Mesothelial cell of epicardium (in vitro differentiated cells): ENCODE measurements around the gene PIK3C2B. TPM values are rescaled to one million over a fixed set of nuclear protein-coding genes. Genes with fewer than 3 reads are reported as not detected.

Experiments used
- DNase-seq, 2 experiments: peaks; one replicate each; pipeline ENCODE4 v3.0.0; 2021; ENCODE audit warnings: low spot score in 2 of 2; ENCODE audit not compliant: unreplicated experiment in 2 of 2
- H3K27ac Mint-ChIP-seq: 2 replicates; pipeline ENCODE4 v1.8.0; 2021; ENCODE audit warnings: mixed read lengths
- H3K27me3 Mint-ChIP-seq: 2 replicates; pipeline ENCODE4 v1.8.0; 2021; ENCODE audit warnings: low read depth, mixed read lengths
- H3K36me3 Mint-ChIP-seq: 2 replicates; pipeline ENCODE4 v1.8.0; 2021; ENCODE audit warnings: mixed read lengths
- H3K4me1 Mint-ChIP-seq: 2 replicates; pipeline ENCODE4 v1.8.0; 2021; ENCODE audit warnings: mixed read lengths
- H3K4me3 Mint-ChIP-seq: 2 replicates; pipeline ENCODE4 v1.8.0; 2021; ENCODE audit warnings: mild to moderate bottlenecking, moderate library complexity, mixed read lengths
- H3K9me3 Mint-ChIP-seq: 2 replicates; pipeline ENCODE4 v1.8.0; 2021; ENCODE audit warnings: mixed read lengths
- total RNA-seq: library from RNA; stranded (reverse); gene quantifications from 3 replicates; pipeline ENCODE4 v1.2.1, GENCODE V29; 2021
- TF ChIP-seq, protein P1 (sequence below): fragments of 200-600 bp; sonication (generic); IDR thresholded peaks from one replicate; pipeline ENCODE4 v1.5.0; 2021; ENCODE audit warnings: antibody characterized with exemption; ENCODE audit not compliant: unreplicated experiment

The PIK3C2B gene
- total RNA-seq, 1 donor from 2014 or later, result 39.6 TPM

DNA sequence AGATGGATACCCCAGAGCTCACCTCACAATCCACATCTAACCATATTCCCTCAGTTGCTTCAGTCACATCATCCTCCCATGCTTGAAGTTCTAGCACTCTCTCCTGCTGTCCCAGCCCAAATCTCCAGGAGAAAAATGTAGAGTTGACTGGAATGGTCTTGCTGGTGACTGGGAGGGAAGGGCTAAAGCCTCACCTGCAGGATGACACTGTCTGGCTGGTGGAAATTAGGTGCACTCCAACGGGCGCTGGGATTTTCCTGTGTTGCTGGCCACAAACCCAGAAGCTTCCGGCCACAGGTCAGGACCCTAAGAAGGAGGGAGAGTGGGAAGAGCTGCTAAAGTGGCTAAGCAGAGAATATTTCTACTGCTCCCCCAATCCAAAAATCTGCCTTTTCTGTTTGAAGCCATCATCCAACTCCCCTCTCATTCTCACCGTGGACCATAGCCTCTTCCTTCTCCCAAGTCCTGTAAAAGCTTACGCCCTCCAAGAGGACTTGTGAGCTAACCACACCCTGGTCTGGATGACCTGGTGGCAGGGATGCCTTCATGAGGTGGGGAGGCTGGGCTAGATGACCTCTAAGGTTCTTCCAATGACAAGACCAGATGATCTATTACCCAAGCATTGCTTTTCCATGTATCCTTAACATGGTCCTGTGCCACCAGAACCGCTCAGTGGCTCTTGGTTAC lies 45.5 kb downstream of the PIK3C2B start:
- DNase-seq, result no peak
- H3K27ac Mint-ChIP-seq, result no peak overlapping the region
- H3K9me3 Mint-ChIP-seq, result no peaks in the 10 kb centered on the region
- no peaks in the 10 kb centered on the region for H3K27me3 Mint-ChIP-seq
- H3K4me3 Mint-ChIP-seq, result no peak overlapping the region
- TF ChIP-seq, protein P1, sequence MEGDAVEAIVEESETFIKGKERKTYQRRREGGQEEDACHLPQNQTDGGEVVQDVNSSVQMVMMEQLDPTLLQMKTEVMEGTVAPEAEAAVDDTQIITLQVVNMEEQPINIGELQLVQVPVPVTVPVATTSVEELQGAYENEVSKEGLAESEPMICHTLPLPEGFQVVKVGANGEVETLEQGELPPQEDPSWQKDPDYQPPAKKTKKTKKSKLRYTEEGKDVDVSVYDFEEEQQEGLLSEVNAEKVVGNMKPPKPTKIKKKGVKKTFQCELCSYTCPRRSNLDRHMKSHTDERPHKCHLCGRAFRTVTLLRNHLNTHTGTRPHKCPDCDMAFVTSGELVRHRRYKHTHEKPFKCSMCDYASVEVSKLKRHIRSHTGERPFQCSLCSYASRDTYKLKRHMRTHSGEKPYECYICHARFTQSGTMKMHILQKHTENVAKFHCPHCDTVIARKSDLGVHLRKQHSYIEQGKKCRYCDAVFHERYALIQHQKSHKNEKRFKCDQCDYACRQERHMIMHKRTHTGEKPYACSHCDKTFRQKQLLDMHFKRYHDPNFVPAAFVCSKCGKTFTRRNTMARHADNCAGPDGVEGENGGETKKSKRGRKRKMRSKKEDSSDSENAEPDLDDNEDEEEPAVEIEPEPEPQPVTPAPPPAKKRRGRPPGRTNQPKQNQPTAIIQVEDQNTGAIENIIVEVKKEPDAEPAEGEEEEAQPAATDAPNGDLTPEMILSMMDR, result no peak
- H3K4me1 Mint-ChIP-seq, result peaks cover 7% of the 10 kb centered on the region
- H3K36me3 Mint-ChIP-seq, result peaks cover 31% of the 10 kb centered on the region

DNA sequence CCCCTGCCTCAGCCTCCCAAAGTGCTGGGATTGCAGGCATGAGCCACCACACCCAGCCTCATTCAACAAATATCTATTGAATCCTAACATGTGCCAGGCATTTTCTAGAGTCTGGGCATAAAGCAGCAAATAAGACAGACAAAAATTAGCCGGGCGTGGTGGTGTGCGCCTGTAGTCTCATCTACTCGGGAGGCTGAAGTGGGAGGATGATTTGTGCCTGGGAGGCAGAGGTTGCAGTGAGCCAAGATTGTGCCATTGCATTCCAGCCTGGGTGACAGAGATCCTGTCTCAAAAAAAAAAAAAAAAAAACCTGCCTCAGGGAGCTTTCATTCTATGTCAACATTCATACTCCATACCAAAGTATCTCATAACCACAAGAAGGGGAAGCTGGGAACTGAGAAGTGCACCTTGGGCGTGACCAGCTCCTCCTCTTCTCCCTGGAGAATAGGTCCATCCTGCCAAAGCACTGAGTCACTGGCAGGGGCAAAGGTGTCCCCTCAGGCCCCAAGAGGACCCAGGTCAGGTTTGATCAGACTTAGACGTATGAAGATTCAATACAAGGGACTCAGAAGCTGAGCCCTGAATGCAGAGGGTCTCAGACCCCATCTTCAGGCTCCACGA lies 46.2 kb downstream of the PIK3C2B start:
- DNase-seq, result no peak
- H3K4me1 Mint-ChIP-seq, result peaks cover 14% of the 10 kb centered on the region
- no peak overlapping the region for H3K4me3 Mint-ChIP-seq
- H3K27me3 Mint-ChIP-seq, result no peaks in the 10 kb centered on the region
- peaks cover 28% of the 10 kb centered on the region for H3K36me3 Mint-ChIP-seq
- H3K9me3 Mint-ChIP-seq, result no peaks in the 10 kb centered on the region
- TF ChIP-seq, protein P1, result no peak
- H3K27ac Mint-ChIP-seq, result no peak overlapping the region

DNA sequence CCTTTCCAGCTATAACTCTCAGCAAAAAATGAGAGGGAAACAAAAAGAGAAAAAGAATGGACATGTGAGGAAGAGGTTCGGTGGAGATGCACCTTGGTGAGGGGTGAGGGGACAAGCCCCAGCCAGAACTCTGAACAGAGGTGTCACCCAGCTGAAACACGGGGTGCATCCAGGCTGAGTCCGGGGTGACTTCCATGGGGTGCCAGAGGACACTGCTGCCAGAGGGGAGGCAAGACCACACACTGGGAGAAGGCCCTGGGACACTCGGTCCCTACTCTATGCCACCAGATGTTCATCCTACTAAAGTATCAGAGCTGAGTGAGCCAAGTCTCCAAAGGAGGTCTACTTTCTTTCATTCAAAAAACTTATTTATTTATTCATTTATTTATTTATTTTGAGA lies 46.9 kb downstream of the PIK3C2B start:
- Mint-ChIP-seq H3K27me3 (no peaks in the 10 kb centered on the region), H3K27ac (no peak overlapping the region), H3K4me1 (peaks cover 21% of the 10 kb centered on the region), H3K36me3 (peaks cover 26% of the 10 kb centered on the region), H3K9me3 (no peaks in the 10 kb centered on the region), H3K4me3 (no peak overlapping the region)
- no peak for DNase-seq
- TF ChIP-seq, protein P1, result no peak

DNA sequence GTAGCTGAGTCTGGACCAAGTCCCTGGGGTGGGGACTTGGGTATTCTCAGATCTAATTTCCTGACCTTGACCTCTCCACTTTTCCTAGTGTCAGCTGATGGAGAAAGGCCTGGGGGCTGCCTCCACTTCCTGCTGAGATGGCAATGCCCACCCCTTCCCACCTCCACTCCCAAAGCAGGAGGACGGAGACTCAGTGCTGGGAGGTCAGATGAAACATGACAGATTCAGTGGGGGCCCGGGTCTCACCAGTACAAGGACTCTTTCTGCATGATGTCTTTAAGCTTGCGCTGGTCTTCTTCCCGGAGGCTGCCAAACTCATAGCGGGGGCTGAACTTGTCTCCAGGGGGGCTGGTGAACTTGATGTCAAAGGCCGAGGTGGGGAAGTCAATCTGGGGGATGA lies 47.4 kb downstream of the PIK3C2B start:
- H3K36me3 Mint-ChIP-seq, result peaks cover 28% of the 10 kb centered on the region
- no peak for DNase-seq
- no peak overlapping the region for H3K4me3 Mint-ChIP-seq
- no peak overlapping the region for H3K27ac Mint-ChIP-seq
- TF ChIP-seq, protein P1, result no peak
- H3K4me1 Mint-ChIP-seq, result peaks cover 26% of the 10 kb centered on the region
- H3K9me3 Mint-ChIP-seq, result no peaks in the 10 kb centered on the region
- no peaks in the 10 kb centered on the region for H3K27me3 Mint-ChIP-seq

DNA sequence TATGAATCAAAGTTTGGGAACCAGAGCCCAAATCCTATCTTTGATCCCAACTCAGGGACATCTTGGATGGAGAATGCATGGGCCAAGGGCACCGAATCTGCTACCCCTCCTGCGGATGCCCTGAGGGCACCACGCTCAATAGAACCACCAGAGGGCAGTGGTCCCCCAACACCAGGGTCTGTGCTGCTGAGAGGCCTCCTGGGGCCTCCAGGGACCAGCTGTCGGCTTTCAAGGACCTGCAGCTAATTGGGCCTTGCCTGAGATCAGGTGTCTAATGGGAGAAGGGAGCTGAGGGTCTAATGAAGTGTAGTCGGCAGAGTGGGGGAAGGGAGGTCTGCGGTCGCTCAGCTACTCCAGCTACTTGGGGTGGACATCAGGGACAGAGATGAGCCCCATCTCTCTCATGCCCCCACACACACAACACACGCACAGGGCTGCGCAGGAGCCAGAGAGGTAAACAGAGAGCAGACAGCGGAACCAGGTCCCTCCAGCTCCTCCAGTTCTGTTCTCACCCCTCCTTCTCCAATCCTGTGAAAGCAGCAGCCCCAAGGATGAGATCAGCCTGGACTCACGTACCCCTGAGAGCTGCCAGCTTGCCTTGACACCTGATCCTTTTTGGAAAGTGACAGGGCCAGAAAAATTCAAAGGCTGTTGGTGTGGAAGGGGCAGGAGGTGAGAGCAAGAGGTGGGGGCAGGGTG lies 48.0 kb downstream of the PIK3C2B start:
- no peak overlapping the region for H3K27ac Mint-ChIP-seq

More for the DNA sequence above, 48.0 kb downstream of the PIK3C2B start:
- Mint-ChIP-seq H3K27me3 (no peaks in the 10 kb centered on the region), H3K4me1 (peaks cover 31% of the 10 kb centered on the region), H3K4me3 (no peak overlapping the region), H3K36me3 (peaks cover 33% of the 10 kb centered on the region), H3K9me3 (no peaks in the 10 kb centered on the region)
- TF ChIP-seq, protein P1, result no peak
- peak; percentile 44 to 74 for DNase-seq
